ENCODE data around the gene TPSD1.
"Not testable (repeated sequence)": the region's sequence is repeated elsewhere in the genome, so short reads cannot be mapped to it uniquely, and the experiment has no call there.

Gene TPSD1

GRCh38 chr16:1220841-1221627 lies 34.8 kb upstream of the TPSD1 start:
- in situ Hi-C loops (cut with MboI; ENCODE audit: low sequenced_read_pairs), result no loop called here

- in situ Hi-C loops (cut with MboI; ENCODE audit: low sequenced_read_pairs), result no loop called here
Measured at GRCh38 chr16:1221628-1222552, 34.0 kb upstream of the TPSD1 start.

GRCh38 chr16:1222553-1223354 lies 33.1 kb upstream of the TPSD1 start:
- in situ Hi-C loops (cut with MboI; ENCODE audit: low sequenced_read_pairs), result no loop called here

GRCh38 chr16:1223355-1224214 lies 32.3 kb upstream of the TPSD1 start:
- in situ Hi-C loops (cut with MboI; ENCODE audit: low sequenced_read_pairs), result no loop called here

- in situ Hi-C loops (cut with MboI; ENCODE audit: low sequenced_read_pairs), result no loop called here
Measured at GRCh38 chr16:1224558-1224957, 31.3 kb upstream of the TPSD1 start.

- in situ Hi-C loops (cut with MboI; ENCODE audit: low sequenced_read_pairs), result no loop called here
Measured at GRCh38 chr16:1225051-1225451, 30.8 kb upstream of the TPSD1 start, which contains the start of gene TPSG1. TPSG1 (minus strand) TSS chr16:1225268; CDS start chr16:1225252, 16 bp downstream.

GRCh38 chr16:1225728-1226311 lies 30.0 kb upstream of the TPSD1 start:
- in situ Hi-C loops (cut with MboI; ENCODE audit: low sequenced_read_pairs), result not testable (repeated sequence)

GRCh38 chr16:1226692-1227091 lies 29.2 kb upstream of the TPSD1 start:
- in situ Hi-C loops (cut with MboI; ENCODE audit: low sequenced_read_pairs), result not testable (repeated sequence)

GRCh38 chr16:1228227-1228626 lies 27.6 kb upstream of the TPSD1 start:
- in situ Hi-C loops (cut with MboI; ENCODE audit: low sequenced_read_pairs), result not testable (repeated sequence)

GRCh38 chr16:1229476-1229875 lies 26.4 kb upstream of the TPSD1 start:
- in situ Hi-C loops (cut with MboI; ENCODE audit: low sequenced_read_pairs), result not testable (repeated sequence)

GRCh38 chr16:1230084-1230470 lies 25.8 kb upstream of the TPSD1 start, which contains the start of gene TPSB2:
TPSB2 (minus strand) TSS chr16:1230184; CDS start chr16:1229951, 233 bp downstream.
- in situ Hi-C loops (cut with MboI; ENCODE audit: low sequenced_read_pairs), result not testable (repeated sequence)

GRCh38 chr16:1230471-1231212 lies 25.2 kb upstream of the TPSD1 start:
- in situ Hi-C loops (cut with MboI; ENCODE audit: low sequenced_read_pairs), result not testable (repeated sequence)

GRCh38 chr16:1231301-1231700 lies 24.6 kb upstream of the TPSD1 start:
- in situ Hi-C loops (cut with MboI; ENCODE audit: low sequenced_read_pairs), result not testable (repeated sequence)

GRCh38 chr16:1232049-1232748 lies 23.7 kb upstream of the TPSD1 start:
- in situ Hi-C loops (cut with MboI; ENCODE audit: low sequenced_read_pairs), result not testable (repeated sequence)

- in situ Hi-C loops (cut with MboI; ENCODE audit: low sequenced_read_pairs), result not testable (repeated sequence)
Measured at GRCh38 chr16:1236659-1237058, 19.2 kb upstream of the TPSD1 start.

GRCh38 chr16:1237990-1238389 lies 17.9 kb upstream of the TPSD1 start:
- in situ Hi-C loops (cut with MboI; ENCODE audit: low sequenced_read_pairs), result no loop called here

- in situ Hi-C loops (cut with MboI; ENCODE audit: low sequenced_read_pairs), result not testable (repeated sequence)
Measured at GRCh38 chr16:1238909-1239308, 17.0 kb upstream of the TPSD1 start.

GRCh38 chr16:1239575-1239974 lies 16.3 kb upstream of the TPSD1 start:
- in situ Hi-C loops (cut with MboI; ENCODE audit: low sequenced_read_pairs), result not testable (repeated sequence)
